ENCODE results near the gene GLIPR1L2.

- TF ChIP-seq CTCF (conservative IDR thresholded peaks at IDR 0.05; ENCODE audit: low read depth, low read length) (no peak), EZH2 (IDR thresholded peaks at IDR 0.05; ENCODE audit: low read length, unreplicated experiment) (no peak), EZH2phosphoT487 (IDR thresholded peaks at IDR 0.05; ENCODE audit: borderline replicate concordance, low read length) (no peak)
Measured at GRCh38 chr12:75452675-75453330, 61.9 kb downstream of the GLIPR1L2 start.

Data from PC-3 (cell line).